Ovary (tissue), 9 donors: ENCODE measurements around the gene PEPD. TPM values are rescaled to one million over a fixed set of nuclear protein-coding genes. Genes with fewer than 3 reads are reported as not detected.

Experiments used
- DNase-seq, 5 donors: peaks; one replicate each; pipeline ENCODE4 v3.0.0-alpha.2; 2019 to 2020
- H3K27ac ChIP-seq, 2 donors: fragments of 200-600 bp; one replicate each; pipeline versions ENCODE4 v1.5.1 to v1.8.0; 2019 to 2022
- H3K27me3 ChIP-seq: fragments of 200-600 bp; one replicate; pipeline ENCODE4 v1.8.0; 2022
- H3K36me3 ChIP-seq: fragments of 200-600 bp; sonication (generic); one replicate; pipeline ENCODE4 v1.5.1; 2019
- H3K4me1 ChIP-seq: one replicate; pipeline ENCODE4 v1.8.1; 2013; ENCODE audit warnings: mild to moderate bottlenecking, moderate library complexity; ENCODE audit not compliant: insufficient read depth
- H3K4me3 ChIP-seq: fragments of 200-600 bp; sonication (generic); one replicate; pipeline ENCODE4 v1.5.1; 2017
- H3K9me3 ChIP-seq, 2 donors: fragments of 200-600 bp in 1 of 2; sonication (generic) in 1 of 2; one replicate each; pipeline versions ENCODE4 v1.5.1 to v1.8.1; 2013 to 2019; ENCODE audit warnings: mild to moderate bottlenecking in 1 of 2, moderate library complexity in 1 of 2
- CTCF ChIP-seq, 3 donors: fragments of 450-650 bp in 2 of 3; fragments of 200-600 bp in 1 of 3; IDR thresholded peaks; one replicate each; pipeline versions ENCODE4 v1.5.1 to v1.8.0; 2016 to 2022; ENCODE audit warnings: antibody characterized with exemption in 3 of 3, mild to moderate bottlenecking in 1 of 3
- EP300 ChIP-seq: sonication (generic); formaldehyde crosslinking; IDR thresholded peaks from one replicate; pipeline ENCODE4 v1.6.1; 2017; ENCODE audit warnings: antibody characterized with exemption
- POLR2A ChIP-seq: fragments of 450-650 bp; IDR thresholded peaks from one replicate; pipeline ENCODE4 v1.6.1; 2017; ENCODE audit warnings: antibody characterized with exemption, mild to moderate bottlenecking, moderate library complexity
- WGBS, 3 donors: extraction: QIAGEN DNeasy Blood & Tissue Kit in 1 of 3; methylation state at CpG; one replicate each; pipeline versions ENCODE4 v1.1.5 to v1.1.7; 2013 to 2017; 5-methylcytosine and 5-hydroxymethylcytosine counted together
- intact Hi-C, 4 donors: fragments of 100-400 bp; cut with DNase I; formaldehyde crosslinking; loops; one replicate each; pipeline versions ENCODE4 v1.11.0 to v1.15.1; 2022 to 2023
- polyA plus RNA-seq, 2 donors: library from polyadenylated mRNA; stranded (reverse); fragments of 200-250 nt in 1 of 2; fragments of 350-450 nt in 1 of 2; fragmentation: Illumina TruSeq in 1 of 2; extraction: RNeasy Lipid Tissue Mini Kit (QIAGEN cat#74804) in 1 of 2; gene quantifications; one replicate each; pipeline ENCODE4 v1.2.3, GENCODE V29; 2013 to 2014
- total RNA-seq, 7 donors: library from RNA; depleted of rRNA in 2 of 7; stranded (reverse); fragments of >200 nt in 2 of 7; fragmentation: NEBNext Ultra II Directional in 3 of 7; extraction: Animal tissue kit (Norgen Biotek cat#: 25700) in 3 of 7; gene quantifications; one replicate each; pipeline versions ENCODE4 v1.1.0 to v1.2.4, GENCODE V29; 2016 to 2023
- donor health status: DM: no; HTN: no; CAD: no; lungs with moderate emphysema.
- donor health status: DM: no; HTN: no; CAD: no.
- donor health status: Bipolar disorder and iron deficiency.
- donor health status: DM: yes; HTN: yes; CAD: no.
- donor health status: DM: no; HTN: no; CAD: no.
- donor health status: DM: yes; HTN: yes; CAD: no.

Gene PEPD
- total and polyA plus RNA-seq, 9 donors: 38.7 to 66.9 (median 58.9) TPM

- H3K27me3 ChIP-seq: no peaks in the 10 kb centered on the region
- DNase-seq: peak in 1 of 5 donors; percentile 3
- H3K9me3 ChIP-seq: no peaks in the 10 kb centered on the region
- no peak overlapping the region for H3K27ac ChIP-seq
- WGBS, 3 donors: 90 to 94% (median 93%) methylated on average over 13 of the region's 13 CpGs
- intact Hi-C loops: no loop called here
- H3K4me1 ChIP-seq: no peaks in the 10 kb centered on the region
- TF ChIP-seq POLR2A: no peak
- no peak for TF ChIP-seq CTCF (IDR thresholded peaks at IDR 0.05)
- no peak for TF ChIP-seq EP300
- no peak overlapping the region for H3K4me3 ChIP-seq
- no peaks in the 10 kb centered on the region for H3K36me3 ChIP-seq
Measured at GRCh38 chr19:33471111-33471996, 50.2 kb downstream of the PEPD start.

GRCh38 chr19:33470686-33471085, 50.9 kb downstream of the PEPD start:
- Histone ChIP-seq H3K9me3 (no peaks in the 10 kb centered on the region), H3K4me1 (no peaks in the 10 kb centered on the region), H3K4me3 (no peak overlapping the region), H3K27ac (no peak overlapping the region), H3K27me3 (no peaks in the 10 kb centered on the region), H3K36me3 (no peaks in the 10 kb centered on the region)
- TF ChIP-seq POLR2A (no peak), CTCF (IDR thresholded peaks at IDR 0.05) (no peak), EP300 (no peak)
- intact Hi-C loops: no loop called here
- WGBS, 3 donors: 87 to 95% (median 93%) methylated on average over 5 of the region's 5 CpGs
- peak in 1 of 5 donors; percentile 13 for DNase-seq

- Histone ChIP-seq H3K27me3 (no peaks in the 10 kb centered on the region), H3K4me1 (no peaks in the 10 kb centered on the region), H3K4me3 (no peak overlapping the region), H3K27ac (no peak overlapping the region), H3K36me3 (no peaks in the 10 kb centered on the region), H3K9me3 (no peaks in the 10 kb centered on the region)
- intact Hi-C loops: no loop called here
- TF ChIP-seq CTCF (IDR thresholded peaks at IDR 0.05) (no peak), POLR2A (no peak), EP300 (no peak)
- WGBS, 3 donors: 85 to 88% (median 85%) methylated on average over 7 of the region's 7 CpGs
- no peak for DNase-seq
Measured at GRCh38 chr19:33470040-33470330, 51.6 kb downstream of the PEPD start.

- 83 to 87% (median 86%) methylated on average over 20 of the region's 20 CpGs for WGBS, 3 donors
- peak in 1 of 5 donors; percentile 16 for DNase-seq
- Histone ChIP-seq H3K36me3 (no peaks in the 10 kb centered on the region), H3K4me3 (no peak overlapping the region), H3K27ac (no peak overlapping the region), H3K4me1 (no peaks in the 10 kb centered on the region), H3K27me3 (no peaks in the 10 kb centered on the region), H3K9me3 (no peaks in the 10 kb centered on the region)
- TF ChIP-seq EP300 (no peak), CTCF (IDR thresholded peaks at IDR 0.05) (no peak), POLR2A (no peak)
- intact Hi-C loops: no loop called here
Measured at GRCh38 chr19:33469171-33470039, 52.2 kb downstream of the PEPD start.
